KBM-7 (cell line): Measurements from ENCODE around the gene BIRC5.

Experiments
- DNase-seq: peaks from one replicate; pipeline ENCODE4 v3.0.0-alpha.2; 2015
- in situ Hi-C: fragments of 300-500 bp; cut with MboI; formaldehyde crosslinking; loops from 2 replicates; pipeline ENCODE4 v1.14.3; 2020; ENCODE audit warnings: low sequenced_read_pairs, low pct_unique_long_range_greater_than_20kb, mixed read lengths

BIRC5 gene

GRCh38 chr17:78180508-78180907, 33.5 kb upstream of the BIRC5 start:
- DNase-seq, result no peak
- in situ Hi-C loops, result no loop called here

DNA sequence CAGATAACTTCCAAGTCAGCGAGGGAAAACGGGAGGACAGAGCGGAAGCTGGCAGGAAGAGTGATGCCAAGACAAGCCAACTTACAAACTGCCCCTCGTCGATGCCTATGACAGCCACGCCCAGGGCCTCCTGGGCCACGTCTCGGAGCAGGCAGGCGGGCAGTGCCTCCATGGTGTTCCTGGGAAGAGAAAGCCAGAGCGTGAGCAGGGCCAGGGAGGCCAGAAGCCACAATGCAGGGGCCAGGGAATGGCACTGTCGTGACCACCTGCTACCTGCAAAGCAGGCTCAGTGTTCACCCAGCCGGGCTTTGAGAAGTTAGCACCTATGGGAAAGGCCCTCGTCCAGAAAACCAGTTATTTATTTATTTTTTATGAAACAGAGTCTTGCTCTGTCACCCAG, 31.5 kb upstream of the BIRC5 start:
- no peak for DNase-seq
- in situ Hi-C loops, result no loop called here

- DNase-seq, result no peak
- in situ Hi-C loops, result no loop called here
These were observed 30.1 kb upstream of the BIRC5 start for GRCh38 chr17:78183916-78184315.

DNA sequence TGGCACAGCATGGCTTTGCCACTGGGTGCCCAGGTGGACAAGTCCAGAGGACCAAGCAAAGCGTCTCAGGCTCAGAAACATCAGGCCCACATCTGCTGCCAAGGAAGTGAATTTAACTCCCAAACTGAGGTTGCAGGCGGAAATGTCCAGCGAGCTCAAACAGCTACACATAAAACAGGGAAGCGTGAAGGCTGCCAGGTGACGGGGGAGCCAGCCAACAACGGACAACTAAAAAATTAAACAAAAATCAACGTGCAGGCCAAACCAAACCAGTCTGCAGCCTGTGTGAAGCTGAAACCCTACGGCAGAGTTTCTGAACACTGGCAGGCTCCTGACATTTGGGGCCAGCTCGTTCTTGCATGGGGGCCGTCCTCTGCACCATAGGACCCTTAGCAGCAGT, 29.7 kb upstream of the BIRC5 start:
- in situ Hi-C loops, result no loop called here
- no peak for DNase-seq

DNA sequence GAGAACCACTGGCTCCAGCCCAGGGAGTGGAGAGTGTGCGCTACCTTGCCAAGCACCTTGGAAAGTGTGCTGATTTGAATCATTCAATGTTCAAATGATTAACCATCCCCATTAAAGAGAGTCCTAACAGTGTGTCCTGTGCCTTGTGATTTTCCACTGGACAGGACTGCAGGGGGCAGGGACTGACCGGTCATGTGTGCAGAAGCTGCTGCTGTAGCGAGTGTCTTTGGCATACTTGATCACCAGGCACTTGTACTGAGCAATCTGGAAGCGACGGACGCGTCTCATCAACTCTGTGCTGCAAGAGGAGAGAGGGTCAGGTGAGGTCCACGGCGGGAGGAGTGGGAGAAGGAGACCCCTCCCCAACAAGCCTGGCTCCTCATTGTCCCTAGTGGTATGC, 29.2 kb upstream of the BIRC5 start:
- no peak for DNase-seq
- in situ Hi-C loops, result no loop called here

DNA sequence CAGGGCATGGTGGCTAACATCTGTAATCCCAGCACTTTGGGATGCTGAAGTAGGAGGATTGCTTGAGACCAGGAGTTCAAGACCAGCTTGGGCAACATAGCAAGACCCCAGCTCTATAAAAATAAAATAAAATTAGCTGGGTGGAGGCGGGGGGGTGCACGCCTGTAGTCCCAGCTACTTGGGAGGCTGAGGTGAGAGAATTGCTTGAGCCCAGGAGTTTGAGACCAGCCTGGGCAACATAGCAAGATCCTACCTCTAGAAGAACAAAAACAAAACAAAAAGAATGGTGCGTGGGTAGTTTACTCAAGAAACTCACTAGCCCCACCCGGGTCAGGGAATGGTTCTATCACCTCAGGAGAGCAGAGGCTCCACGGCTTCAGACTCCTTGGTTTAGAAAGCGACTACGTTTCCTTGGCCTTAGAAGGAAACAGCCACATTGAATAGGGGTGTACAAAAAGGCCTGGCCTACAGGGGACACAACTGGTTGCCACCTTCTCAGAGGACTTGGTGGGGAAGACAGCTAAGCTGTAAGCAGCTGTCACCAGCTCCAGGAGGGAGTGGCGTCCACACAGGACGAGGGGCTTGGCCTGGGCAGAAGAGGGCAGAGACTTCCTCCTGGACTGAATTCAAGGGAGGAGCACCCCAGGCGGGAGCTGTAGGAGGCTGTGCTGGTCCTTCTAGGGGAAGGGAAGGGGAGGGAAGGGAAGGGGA, 27.9 kb upstream of the BIRC5 start:
- peak; percentile 60 for DNase-seq
- in situ Hi-C loops, result no loop called here

DNA sequence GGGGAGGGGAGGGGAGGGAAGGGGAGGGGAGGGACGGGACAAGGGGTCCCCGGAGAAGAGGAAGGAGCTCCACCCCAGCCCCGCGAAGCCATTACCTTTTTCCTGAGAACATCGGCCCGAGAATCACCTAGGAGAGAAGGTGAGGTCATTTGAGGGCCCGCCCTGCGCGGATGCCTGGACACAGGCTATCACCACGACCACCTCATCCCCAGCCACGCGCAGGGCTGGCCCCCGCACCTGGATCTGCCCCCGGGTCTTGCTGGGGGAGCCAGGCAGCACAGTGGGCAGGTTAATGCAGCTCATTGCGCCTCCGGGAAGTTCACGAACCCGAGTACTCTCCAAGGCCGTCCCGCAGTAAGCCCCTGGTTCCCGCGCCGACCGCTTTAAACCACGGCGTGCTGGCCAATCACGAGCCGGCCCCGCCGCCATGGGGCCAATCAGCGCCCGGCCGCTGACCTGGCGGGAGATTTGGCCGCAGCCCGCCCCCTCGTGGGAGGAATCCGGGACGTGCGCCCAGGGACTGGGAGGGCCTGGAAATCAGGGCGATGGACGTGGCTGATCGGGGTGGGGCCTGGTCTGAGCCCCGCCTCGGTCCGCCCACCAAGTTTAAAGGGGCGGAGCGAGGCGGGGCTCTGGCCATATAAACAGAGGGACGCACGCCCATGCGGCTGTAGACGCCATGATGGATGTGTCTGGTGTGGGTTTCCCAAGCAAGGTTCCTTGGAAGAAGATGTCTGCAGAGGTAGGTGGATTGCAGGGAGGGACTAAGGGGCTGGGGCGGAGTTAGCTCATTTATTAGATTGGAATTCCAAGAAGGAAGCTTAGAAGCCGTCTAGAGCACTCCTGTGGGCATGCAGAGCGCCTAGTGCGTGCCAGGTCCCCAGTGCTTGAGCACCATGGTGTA, 27.1 kb upstream of the BIRC5 start, which contains the start of the genes AFMID and TK1:
TSS of gene AFMID (plus strand) at position 671 of the 904 bp plus-strand sequence. CDS start at position 680, 9 bp downstream.
TSS of gene TK1 (minus strand) at position 361 of the 904 bp plus-strand sequence. CDS start at position 303, 58 bp downstream.
- in situ Hi-C loops, result no loop called here
- DNase-seq, result peak; percentile 99

DNA sequence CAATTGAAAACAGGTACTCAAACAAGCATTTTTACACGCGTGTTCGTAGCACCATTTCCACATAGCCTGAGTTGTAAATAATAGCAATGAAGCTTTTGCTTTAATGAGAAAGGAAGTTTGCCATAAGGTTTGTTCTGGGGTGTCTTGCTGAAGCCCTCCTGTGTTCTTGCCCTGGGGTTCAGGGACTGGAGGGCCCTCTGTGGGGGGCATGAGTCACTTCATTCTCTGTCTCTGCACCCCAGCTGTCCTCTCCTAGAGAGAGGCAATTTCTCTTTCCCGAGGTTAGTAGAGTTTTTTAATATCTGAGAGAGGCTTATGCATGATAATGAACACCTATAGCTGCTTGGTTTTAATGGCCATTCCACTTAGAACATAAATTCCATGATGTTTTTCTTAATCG, 17.3 kb upstream of the BIRC5 start:
- in situ Hi-C loops, result no loop called here
- no peak for DNase-seq

GRCh38 chr17:78197147-78197832, 16.8 kb upstream of the BIRC5 start:
- in situ Hi-C loops, result no loop called here
- DNase-seq, result no peak

DNA sequence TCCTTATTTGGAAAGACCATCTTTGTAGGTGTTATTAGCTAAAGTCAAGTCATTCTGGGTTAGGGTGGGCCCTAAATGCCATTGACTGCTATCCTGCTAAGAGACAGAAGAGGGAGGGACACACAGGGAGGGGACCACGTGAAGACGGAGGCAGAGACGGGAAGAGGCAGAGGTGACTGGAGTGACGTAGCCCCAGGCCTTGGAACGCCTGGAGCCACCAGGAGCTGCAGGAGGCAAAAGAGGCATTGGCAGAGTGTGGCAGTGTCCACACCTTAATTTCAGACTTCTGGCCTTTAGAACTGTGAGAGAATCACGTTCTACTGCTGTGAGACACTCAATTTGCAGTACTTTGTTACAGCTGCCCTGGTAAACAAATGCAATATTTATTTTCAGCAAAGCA, 13.6 kb upstream of the BIRC5 start:
- no peak for DNase-seq
- in situ Hi-C loops, result no loop called here

- peak; percentile 21 for DNase-seq
- in situ Hi-C loops, result no loop called here
These were observed 11.4 kb upstream of the BIRC5 start for GRCh38 chr17:78202666-78203065.

- in situ Hi-C loops, result no loop called here
- DNase-seq, result no peak
These were observed 9.5 kb upstream of the BIRC5 start for GRCh38 chr17:78204387-78205123.

- DNase-seq, result no peak
- in situ Hi-C loops, result no loop called here
These were observed 8.8 kb upstream of the BIRC5 start for GRCh38 chr17:78205124-78205775.

DNA sequence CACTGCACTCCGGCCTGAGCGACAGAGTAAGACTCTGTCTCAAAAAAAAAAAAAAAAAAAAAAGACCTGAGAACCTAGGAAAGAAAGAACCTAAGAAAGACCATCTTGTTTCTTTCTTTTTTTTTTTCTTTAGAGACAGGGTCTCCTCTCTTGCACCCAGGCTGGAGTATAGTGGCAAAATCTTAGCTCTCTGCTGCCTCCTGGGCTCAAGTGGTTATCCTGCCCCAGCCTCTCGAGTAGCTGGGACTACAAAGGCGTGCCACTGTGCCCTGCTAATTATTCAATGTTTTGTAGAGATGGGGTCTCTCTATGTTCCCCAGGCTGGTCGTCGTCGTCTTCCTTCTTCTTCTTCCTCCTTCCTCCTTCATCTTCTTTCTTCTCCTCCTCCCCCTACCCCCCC, 7.8 kb upstream of the BIRC5 start:
- DNase-seq, result no peak
- in situ Hi-C loops, result no loop called here

DNA sequence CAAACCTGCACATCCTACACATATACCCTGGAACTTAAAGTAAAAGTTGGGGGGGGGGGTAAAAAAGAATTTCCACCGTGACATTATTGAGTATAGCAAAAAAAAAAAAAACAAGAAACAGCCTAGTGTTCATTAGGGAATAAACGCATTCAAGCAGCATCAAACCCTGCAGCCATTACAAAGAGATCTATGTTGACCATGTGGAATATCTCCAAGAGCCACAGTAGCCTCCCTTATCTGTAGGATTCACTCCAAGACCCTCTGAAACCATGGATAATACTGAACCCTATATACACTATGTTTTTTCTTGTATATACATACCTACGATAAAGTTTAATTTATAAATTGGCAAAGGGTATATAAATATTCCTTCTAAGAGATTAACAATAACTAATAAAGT, 5.6 kb upstream of the BIRC5 start:
- in situ Hi-C loops, result no loop called here
- no peak for DNase-seq

- in situ Hi-C loops, result no loop called here
- no peak for DNase-seq
These were observed 3.9 kb upstream of the BIRC5 start for GRCh38 chr17:78210111-78210510.

DNA sequence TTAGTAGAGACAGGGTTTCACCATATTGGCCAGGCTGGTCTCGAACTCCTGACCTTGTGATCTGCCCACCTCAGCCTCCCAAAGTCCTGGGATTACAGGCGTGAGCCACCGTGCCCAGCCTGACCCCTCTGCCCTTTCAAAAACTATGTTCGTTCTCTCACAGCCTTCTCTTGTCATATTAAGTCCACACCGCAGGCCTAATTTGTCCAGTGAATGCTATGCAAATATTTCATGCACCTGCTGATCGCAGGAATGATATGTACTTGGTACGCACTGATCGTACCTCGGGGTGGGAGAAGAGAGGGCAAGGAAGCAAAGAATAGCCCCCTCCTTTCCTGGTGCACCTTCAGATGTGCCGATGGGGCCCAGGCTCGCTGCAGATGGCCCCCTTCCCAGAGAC, 3.0 kb upstream of the BIRC5 start:
- in situ Hi-C loops, result no loop called here
- no peak for DNase-seq

GRCh38 chr17:78214706-78215061, 631 bp downstream of the BIRC5 start:
- no peak for DNase-seq
- in situ Hi-C loops, result no loop called here
